Nephron (organoid): ENCODE results near the gene WFS1.

Source experiments
- H3K27ac Mint-ChIP-seq, 3 experiments: 2 replicates each; pipeline ENCODE4 v1.8.0; 2020; ENCODE audit warnings: mixed read lengths in 3 of 3, mild to moderate bottlenecking in 2 of 3, moderate library complexity in 1 of 3
- H3K27me3 Mint-ChIP-seq: 2 replicates; pipeline ENCODE4 v1.8.0; 2021; ENCODE audit warnings: low read depth, mild to moderate bottlenecking, moderate library complexity, mixed read lengths
- H3K36me3 Mint-ChIP-seq: 2 replicates; pipeline ENCODE4 v1.8.0; 2020; ENCODE audit warnings: low read depth, mixed read lengths
- H3K4me1 Mint-ChIP-seq: 2 replicates; pipeline ENCODE4 v1.8.0; 2020; ENCODE audit warnings: mixed read lengths
- H3K4me3 Mint-ChIP-seq, 3 experiments: 2 replicates each; pipeline ENCODE4 v1.8.0; 2020; ENCODE audit warnings: mild to moderate bottlenecking in 3 of 3, mixed read lengths in 3 of 3, moderate library complexity in 2 of 3
- H3K9me3 Mint-ChIP-seq: 2 replicates; pipeline ENCODE4 v1.8.0; 2020; ENCODE audit warnings: mixed read lengths
- TF ChIP-seq, protein P1 (sequence below), 3 experiments: fragments of 200-600 bp; sonication (generic); IDR thresholded peaks; one replicate each; pipeline ENCODE4 v1.5.0; 2021; ENCODE audit warnings: antibody characterized with exemption in 3 of 3; ENCODE audit not compliant: unreplicated experiment in 3 of 3

WFS1 gene

GRCh38 chr4:6267573-6267972 is 2.1 kb upstream of the WFS1 start:
- Mint-ChIP-seq H3K9me3 (no peaks in the 10 kb centered on the region), H3K27me3 (peaks cover 14% of the 10 kb centered on the region), H3K27ac (no peak overlapping the region), H3K4me3 (no peak overlapping the region), H3K4me1 (peaks cover 13% of the 10 kb centered on the region), H3K36me3 (no peaks in the 10 kb centered on the region)
- TF ChIP-seq, protein P1, sequence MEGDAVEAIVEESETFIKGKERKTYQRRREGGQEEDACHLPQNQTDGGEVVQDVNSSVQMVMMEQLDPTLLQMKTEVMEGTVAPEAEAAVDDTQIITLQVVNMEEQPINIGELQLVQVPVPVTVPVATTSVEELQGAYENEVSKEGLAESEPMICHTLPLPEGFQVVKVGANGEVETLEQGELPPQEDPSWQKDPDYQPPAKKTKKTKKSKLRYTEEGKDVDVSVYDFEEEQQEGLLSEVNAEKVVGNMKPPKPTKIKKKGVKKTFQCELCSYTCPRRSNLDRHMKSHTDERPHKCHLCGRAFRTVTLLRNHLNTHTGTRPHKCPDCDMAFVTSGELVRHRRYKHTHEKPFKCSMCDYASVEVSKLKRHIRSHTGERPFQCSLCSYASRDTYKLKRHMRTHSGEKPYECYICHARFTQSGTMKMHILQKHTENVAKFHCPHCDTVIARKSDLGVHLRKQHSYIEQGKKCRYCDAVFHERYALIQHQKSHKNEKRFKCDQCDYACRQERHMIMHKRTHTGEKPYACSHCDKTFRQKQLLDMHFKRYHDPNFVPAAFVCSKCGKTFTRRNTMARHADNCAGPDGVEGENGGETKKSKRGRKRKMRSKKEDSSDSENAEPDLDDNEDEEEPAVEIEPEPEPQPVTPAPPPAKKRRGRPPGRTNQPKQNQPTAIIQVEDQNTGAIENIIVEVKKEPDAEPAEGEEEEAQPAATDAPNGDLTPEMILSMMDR (IDR thresholded peaks at IDR 0.05; ENCODE audit: unreplicated experiment in 3 of 3): no peak

DNA sequence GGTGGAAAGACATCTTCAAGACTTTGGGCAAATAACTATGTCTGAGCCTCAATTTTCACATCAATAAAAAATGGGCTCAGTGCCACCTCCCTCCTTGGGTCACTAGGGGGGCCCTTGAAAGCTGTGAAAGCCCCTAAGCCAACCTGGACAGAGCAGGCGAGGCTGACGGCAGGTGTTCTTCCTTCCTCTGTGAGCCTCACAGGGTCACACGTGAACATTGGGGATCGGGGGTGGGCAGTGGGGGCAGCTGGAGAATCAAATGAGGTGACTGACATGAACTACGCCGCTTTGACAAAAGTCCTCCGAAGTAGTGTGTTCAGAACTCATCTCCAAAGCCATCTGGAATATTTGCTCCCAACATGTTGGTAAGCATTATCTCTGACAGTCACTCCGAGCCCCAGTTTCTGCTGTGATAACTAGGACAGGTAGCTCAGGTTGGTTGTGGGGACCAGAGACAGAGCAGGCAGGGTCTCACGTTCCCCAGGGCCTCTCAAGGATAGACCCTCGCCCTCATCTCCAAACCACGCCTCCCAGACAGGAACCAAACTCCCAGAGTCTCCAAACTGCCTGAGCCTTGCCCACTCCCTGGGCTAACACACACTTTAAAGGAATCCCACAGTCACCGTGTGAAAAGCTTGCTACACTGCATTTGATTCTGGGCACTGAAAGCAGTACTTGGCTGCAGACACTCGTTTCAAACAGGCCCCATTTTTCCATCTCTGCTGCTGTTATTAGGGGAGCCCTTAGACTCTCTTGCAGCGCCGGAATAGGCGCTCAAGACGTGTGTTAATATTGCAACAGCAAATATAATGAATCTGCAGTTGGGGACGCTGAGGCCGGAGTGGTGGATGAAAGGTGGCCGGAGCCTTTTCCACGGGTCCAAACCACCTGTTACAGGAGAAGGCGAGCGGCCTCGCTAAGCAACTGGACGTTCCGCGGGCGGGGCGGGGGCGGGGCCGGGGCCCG is 717 bp upstream of the WFS1 start:
- Mint-ChIP-seq H3K36me3 (no peaks in the 10 kb centered on the region), H3K27me3 (peaks cover 14% of the 10 kb centered on the region), H3K4me3 (peak overlapping the region; percentile 81 to 89 (median 89)), H3K4me1 (peaks cover 26% of the 10 kb centered on the region), H3K9me3 (no peaks in the 10 kb centered on the region), H3K27ac (peak overlapping the region; percentile 36 to 84 (median 52))
- TF ChIP-seq, protein P1 (IDR thresholded peaks at IDR 0.05; ENCODE audit: unreplicated experiment in 3 of 3): no peak

- no peaks in the 10 kb centered on the region for H3K36me3 Mint-ChIP-seq
- TF ChIP-seq, protein P1 (IDR thresholded peaks at IDR 0.05; ENCODE audit: unreplicated experiment in 3 of 3): no peak
- H3K4me3 Mint-ChIP-seq: peak overlapping the region; percentile 90 to 98 (median 96)
- H3K4me1 Mint-ChIP-seq: peaks cover 35% of the 10 kb centered on the region
- H3K27me3 Mint-ChIP-seq: peaks cover 6% of the 10 kb centered on the region
- H3K9me3 Mint-ChIP-seq: no peaks in the 10 kb centered on the region
- H3K27ac Mint-ChIP-seq: peak overlapping the region in 2 of 3 experiments; percentile 62 to 73
These were observed 1.0 kb downstream of the WFS1 start for GRCh38 chr4:6270636-6271121.

DNA sequence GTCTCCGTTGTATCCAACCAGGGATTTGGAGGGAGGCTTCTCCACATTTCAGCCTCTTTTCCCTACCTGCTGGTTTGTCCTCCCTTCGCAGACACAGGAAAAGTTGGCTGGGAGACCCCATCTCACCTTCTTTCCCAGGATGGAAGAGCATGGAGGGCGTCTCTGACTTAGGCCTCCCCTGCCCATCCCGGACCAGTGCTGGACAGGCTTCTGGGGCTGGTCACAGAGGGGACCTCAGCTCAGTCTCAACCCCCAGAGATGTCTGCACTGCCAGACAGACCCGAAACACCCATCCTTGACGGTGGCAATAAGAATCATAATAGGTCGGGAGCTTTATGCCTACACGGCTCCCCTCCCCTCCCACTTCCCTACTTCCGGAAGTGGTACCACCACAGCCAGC is 1.6 kb downstream of the WFS1 start:
- Mint-ChIP-seq H3K9me3 (no peaks in the 10 kb centered on the region), H3K4me1 (peaks cover 37% of the 10 kb centered on the region), H3K36me3 (no peaks in the 10 kb centered on the region), H3K27ac (peak overlapping the region in 1 of 3 experiments; percentile 52), H3K4me3 (peak overlapping the region; percentile 90 to 98 (median 96)), H3K27me3 (peaks cover 4% of the 10 kb centered on the region)
- TF ChIP-seq, protein P1 (IDR thresholded peaks at IDR 0.05; ENCODE audit: unreplicated experiment in 3 of 3): no peak

DNA sequence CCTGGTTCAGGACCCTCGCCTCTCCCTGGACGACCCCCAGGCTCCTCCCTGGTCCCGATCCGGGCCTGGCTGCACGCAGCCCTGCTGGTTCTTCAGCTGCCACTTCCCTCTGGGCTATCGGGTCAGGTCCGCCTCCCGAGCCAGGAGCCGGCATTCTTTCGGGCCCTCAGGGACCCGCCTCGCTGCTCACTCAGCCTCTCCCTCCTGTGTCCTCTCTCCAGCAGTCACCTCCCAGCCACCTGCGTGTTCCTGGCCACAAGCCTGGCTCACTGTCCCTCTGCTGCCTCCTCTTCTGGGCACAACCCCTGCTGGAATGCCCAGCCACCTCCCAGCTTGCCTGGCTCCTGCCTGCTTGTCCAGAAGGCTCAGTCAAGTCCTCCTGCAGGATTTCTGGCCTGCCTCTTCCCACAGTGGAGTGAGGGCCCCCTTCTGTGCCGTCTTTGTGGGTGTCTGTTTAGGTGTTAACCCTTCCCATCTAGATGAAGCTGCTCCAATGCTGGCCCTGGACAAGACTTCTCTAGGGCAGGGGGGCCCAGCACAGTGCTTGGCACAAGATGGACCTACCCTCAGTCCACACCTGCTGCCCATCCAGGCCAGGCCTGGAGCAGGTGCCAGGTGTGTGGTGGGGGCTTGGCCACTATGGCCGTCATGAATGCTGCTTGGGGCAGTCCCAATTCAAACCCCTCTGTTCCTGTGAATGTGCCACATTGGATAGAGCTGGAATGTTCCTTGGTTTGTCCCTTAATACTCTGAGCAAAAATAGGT is 2.2 kb downstream of the WFS1 start:
- Mint-ChIP-seq H3K4me3 (peak overlapping the region; percentile 90 to 98 (median 96)), H3K27ac (peak overlapping the region in 2 of 3 experiments; percentile 70 to 77), H3K27me3 (peaks cover 4% of the 10 kb centered on the region), H3K36me3 (no peaks in the 10 kb centered on the region), H3K9me3 (no peaks in the 10 kb centered on the region), H3K4me1 (peaks cover 44% of the 10 kb centered on the region)
- TF ChIP-seq, protein P1 (IDR thresholded peaks at IDR 0.05; ENCODE audit: unreplicated experiment in 3 of 3): no peak
